NCI-H446 treated with DMSO at 0.1 percent for 48 hours (cell line): Measurements from ENCODE around the gene ANGPTL1.
"Not testable (repeated sequence)": the region's sequence is repeated elsewhere in the genome, so short reads cannot be mapped to it uniquely, and the experiment has no call there.

Source experiments
- DNase-seq: peaks from one replicate; lab custom pipeline; 2025; lab: John Stamatoyannopoulos, UW

The ANGPTL1 gene

DNA sequence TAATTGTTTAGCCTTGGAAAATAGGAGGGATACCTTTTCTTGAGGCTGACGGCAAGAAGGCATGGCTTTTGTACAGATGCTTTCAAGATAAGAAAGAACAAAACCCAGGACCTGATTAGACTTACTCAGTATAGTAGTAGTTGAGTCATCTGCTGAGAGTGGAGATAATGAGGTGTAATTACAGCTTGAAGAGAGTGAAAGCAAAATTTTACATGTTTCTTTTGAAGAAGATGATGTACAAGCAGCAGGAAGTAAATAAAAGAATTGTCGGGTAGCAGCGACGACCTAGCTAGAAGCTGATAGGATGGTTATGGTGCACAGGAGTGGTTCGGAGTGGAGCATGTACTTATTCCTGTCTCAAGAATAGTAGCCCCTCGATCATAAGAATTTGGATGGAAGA lies 6.6 kb downstream of the ANGPTL1 start:
- DNase-seq, result no peak

DNA sequence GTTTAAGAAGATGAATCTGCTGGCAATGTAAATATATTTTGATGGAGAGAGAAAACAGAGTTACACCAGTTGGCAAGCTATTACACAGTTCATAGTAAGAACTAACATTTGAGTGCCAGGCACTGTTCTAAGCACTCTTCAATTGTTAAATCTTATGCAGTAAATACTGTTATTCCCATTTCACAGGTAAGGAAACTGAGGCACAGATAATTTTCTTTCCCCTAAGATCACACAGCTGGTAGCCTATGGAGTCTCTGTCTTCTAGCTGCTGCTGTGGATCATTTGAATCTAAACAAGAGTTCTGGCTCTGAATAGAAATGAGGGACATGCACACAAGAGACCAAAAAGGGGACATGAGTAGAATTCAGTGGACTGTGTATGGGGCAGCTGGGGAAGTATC lies 8.0 kb downstream of the ANGPTL1 start:
- DNase-seq, result no peak

DNA sequence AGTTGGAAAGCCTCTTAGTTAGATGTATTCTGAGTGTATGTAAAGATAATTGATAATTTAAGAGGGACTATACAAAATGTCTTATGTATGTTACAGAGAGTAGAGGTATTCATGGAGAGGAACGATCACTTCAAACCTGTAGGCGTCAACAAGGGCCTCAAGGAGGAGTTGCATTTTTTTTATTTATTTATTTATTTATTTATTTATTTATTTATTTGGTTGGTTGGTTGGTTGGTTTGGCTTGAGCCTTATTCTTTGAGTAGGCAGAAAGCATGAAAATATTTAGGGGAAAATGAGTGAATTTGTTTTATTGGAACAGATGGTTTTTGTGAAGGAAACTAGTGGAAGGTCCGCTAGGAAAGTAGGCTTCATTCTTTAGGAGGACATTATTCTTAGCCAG lies 8.5 kb downstream of the ANGPTL1 start:
- DNase-seq, result no peak

- no peak for DNase-seq
Measured at GRCh38 chr1:178857126-178857525, 13.8 kb downstream of the ANGPTL1 start.

- no peak for DNase-seq
Measured at GRCh38 chr1:178849918-178850317, 21.0 kb downstream of the ANGPTL1 start.

GRCh38 chr1:178847919-178848318 lies 23.0 kb downstream of the ANGPTL1 start:
- not testable (repeated sequence) for DNase-seq

- DNase-seq, result no peak
Measured at GRCh38 chr1:178847396-178847849, 23.5 kb downstream of the ANGPTL1 start.

DNA sequence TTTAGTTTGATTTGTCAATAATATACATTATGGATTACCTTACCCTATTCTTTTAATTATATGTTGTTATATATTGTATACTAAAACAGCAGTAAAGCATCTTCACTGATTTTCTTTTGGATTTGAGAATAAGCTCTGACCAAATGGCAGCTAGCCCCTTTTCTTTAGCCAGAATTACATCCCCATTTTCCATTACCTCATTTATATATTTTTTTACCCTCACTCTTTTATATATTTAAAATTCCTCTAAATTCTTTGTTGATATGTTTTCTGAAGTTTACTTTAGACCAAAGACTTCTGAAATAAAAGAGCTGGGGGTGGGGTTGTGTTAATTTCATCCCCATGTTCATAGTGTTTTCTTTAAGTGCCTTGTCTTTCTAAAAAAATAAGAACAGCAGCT lies 24.6 kb downstream of the ANGPTL1 start:
- no peak for DNase-seq

GRCh38 chr1:178844436-178844835 lies 26.4 kb downstream of the ANGPTL1 start:
- DNase-seq, result no peak

- no peak for DNase-seq
Measured at GRCh38 chr1:178825167-178825566, 45.7 kb downstream of the ANGPTL1 start.

GRCh38 chr1:178821134-178821866 lies 49.6 kb downstream of the ANGPTL1 start:
- DNase-seq, result no peak

DNA sequence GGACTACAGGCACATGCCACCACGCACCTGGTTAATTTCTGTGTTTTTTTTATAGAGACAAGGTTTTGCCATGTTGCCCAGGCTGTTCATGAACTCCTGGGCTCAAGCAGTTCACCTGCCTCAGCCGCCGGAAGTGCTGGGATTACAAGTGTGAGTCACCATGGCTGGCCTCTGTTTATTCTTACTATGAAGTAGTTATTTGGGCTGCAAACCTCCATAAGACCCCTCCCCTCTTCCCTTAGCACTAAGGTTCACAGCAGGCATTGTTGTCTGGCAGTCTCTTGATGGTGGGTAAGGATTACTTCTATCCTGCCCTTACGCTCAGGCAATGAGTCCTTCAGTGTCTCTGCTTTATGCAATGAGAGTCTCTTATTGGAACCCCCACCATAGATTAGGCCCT lies 51.8 kb downstream of the ANGPTL1 start:
- no peak for DNase-seq

DNA sequence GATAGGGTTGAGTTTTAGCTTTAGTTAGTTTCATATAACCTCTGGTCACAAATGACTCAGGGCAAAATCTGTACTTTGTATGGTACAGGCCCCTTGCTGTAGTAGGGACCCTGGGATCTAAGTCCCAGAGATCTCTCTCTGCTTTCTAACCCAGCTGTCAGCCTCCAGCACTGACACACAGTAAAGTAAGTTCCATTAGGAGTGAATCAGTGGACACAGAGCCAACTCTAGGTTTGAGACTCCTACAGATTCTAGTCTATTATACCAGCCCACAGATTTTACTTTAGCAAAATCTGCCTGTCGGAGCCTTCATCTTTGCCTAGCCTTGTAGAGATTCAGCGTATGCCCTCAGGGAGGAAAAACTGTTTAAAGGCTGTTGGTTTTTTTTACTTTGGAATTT lies 52.5 kb downstream of the ANGPTL1 start:
- no peak for DNase-seq

- DNase-seq, result no peak
Measured at GRCh38 chr1:178810585-178810984, 60.3 kb downstream of the ANGPTL1 start.

DNA sequence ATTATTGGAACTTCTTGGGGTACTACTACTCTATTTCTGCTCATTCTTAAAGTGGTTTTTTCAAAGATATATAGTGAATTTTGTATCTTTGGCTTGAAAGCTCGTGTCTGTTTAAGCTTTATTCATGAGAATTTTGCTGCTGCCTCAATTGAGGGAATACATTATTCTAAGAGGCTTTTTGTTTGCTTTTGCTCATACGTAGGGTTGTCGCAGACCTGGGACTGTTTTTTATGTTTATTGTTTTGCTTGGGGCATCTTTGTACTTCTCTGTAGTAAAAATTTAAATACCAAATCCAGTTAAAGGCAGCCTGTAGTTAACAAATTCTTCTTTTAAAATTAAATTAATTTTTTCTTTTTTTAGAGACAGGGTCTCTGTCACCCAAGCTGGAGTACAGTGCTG lies 62.3 kb downstream of the ANGPTL1 start:
- DNase-seq, result no peak

DNA sequence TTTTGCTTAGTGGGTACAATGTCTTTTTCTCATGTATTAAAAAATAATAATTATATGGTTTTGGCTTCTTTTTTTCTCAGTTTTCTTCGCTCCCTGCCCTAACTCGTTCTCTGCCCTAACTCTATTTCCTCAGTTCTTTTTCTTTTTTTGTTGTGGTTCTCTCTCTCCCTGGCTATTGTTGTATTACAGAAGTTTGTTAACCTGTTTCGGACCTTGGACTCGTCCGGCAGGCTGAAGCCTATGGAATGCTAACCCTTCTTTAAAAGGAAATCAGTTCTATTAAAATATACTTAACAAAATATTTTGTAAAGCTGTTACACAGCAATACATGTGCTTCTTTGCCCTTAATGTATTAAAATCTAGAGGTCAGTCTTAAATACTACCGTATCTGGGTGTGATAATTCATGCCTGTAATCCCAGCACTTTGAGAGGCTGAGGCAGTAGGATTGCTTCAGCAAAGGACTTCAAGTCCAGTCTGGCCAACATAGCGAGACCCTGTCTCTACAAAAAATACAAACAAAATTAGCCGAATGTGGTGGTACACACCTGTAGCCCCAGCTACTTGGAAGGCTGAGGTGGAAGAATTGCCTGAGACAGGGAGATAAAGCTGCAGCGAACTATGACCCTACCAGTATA lies 64.1 kb downstream of the ANGPTL1 start:
- no peak for DNase-seq

- no peak for DNase-seq
Measured at GRCh38 chr1:178802873-178803272, 68.0 kb downstream of the ANGPTL1 start.
